Left ventricle myocardium superior (tissue), 1 donor: ENCODE measurements around the gene BLVRB. TPM values are rescaled to one million over a fixed set of nuclear protein-coding genes. Genes with fewer than 3 reads are reported as not detected.
"Not testable (repeated sequence)": the region's sequence is repeated elsewhere in the genome, so short reads cannot be mapped to it uniquely, and the experiment has no call there.

Experiments
- ATAC-seq: fragments of 200-7000 bp; cut with Tn5 transposase; one replicate; pipeline ENCODE4 v1.9.1; 2020; ENCODE audit warnings: mild to moderate bottlenecking, moderate library complexity
- DNase-seq: peaks from one replicate; pipeline ENCODE4 v3.0.0-alpha.2; 2020
- intact Hi-C: fragments of 100-400 bp; cut with micrococcal nuclease; formaldehyde crosslinking; loops from one replicate; pipeline ENCODE4 v1.11.0; 2022
- total RNA-seq: library from RNA; stranded (reverse); fragmentation: NEBNext Ultra II Directional; extraction: Animal tissue kit (Norgen Biotek cat#: 25700); gene quantifications from one replicate; pipeline ENCODE4 v1.2.1, GENCODE V29; 2021
- donor health status: DM: no; HTN: yes; CAD: no; lungs with severe emphysema.

Gene BLVRB
- total RNA-seq, 1 donor from 2014 or later, result 120 TPM

- DNase-seq (no peak), ATAC-seq (no peak)
- intact Hi-C loops, result no loop called here
These were observed 52.2 kb downstream of the BLVRB start, which contains the start of gene PRX for GRCh38 chr19:40413291-40413845. PRX (minus strand) TSS chr19:40413378; CDS start chr19:40407932, 5,446 bp downstream.

GRCh38 chr19:40412866-40413265, 52.7 kb downstream of the BLVRB start:
- no peak for DNase-seq
- ATAC-seq, result no peak
- intact Hi-C loops, result no loop called here

- ATAC-seq (peak; percentile 30), DNase-seq (no peak)
- intact Hi-C loops, result no loop called here
These were observed 53.5 kb downstream of the BLVRB start for GRCh38 chr19:40411958-40412499.

- intact Hi-C loops, result no loop called here
- ATAC-seq (peak; percentile 95), DNase-seq (peak; percentile 79)
These were observed 54.3 kb downstream of the BLVRB start for GRCh38 chr19:40411125-40411842.

GRCh38 chr19:40410030-40410389, 55.5 kb downstream of the BLVRB start:
- ATAC-seq, result no peak
- intact Hi-C loops, result no loop called here
- no peak for DNase-seq

- ATAC-seq, DNase-seq, intact Hi-C loops: not testable (repeated sequence)
These were observed 57.0 kb downstream of the BLVRB start for GRCh38 chr19:40408598-40408925.

GRCh38 chr19:40407714-40408597, 57.6 kb downstream of the BLVRB start:
- intact Hi-C loops, result no loop called here
- no peak for ATAC-seq

GRCh38 chr19:40403262-40403984, 62.1 kb downstream of the BLVRB start:
- ATAC-seq (peak; percentile 94), DNase-seq (peak; percentile 93)
- intact Hi-C loops, result no loop called here

More at GRCh38 chr19:40407714-40408597, 57.6 kb downstream of the BLVRB start:
- no peak for DNase-seq

GRCh38 chr19:40400559-40400958, 65.0 kb downstream of the BLVRB start:
- intact Hi-C loops, result no loop called here
- no peak for ATAC-seq

GRCh38 chr19:40398417-40399131, 67.0 kb downstream of the BLVRB start:
- DNase-seq (peak; percentile 40), ATAC-seq (peak; percentile 4)
- intact Hi-C loops, result no loop called here

More at GRCh38 chr19:40400559-40400958, 65.0 kb downstream of the BLVRB start:
- DNase-seq, result no peak

Other genes with a start within 250 kb of the BLVRB start
- gene TTC9B, start 247.4 kb downstream of the BLVRB start, total RNA-seq, result not detected
- not detected for gene CCNP, start 239.1 kb downstream of the BLVRB start, total RNA-seq
- 135 TPM for gene AKT2, start 180.4 kb downstream of the BLVRB start, total RNA-seq
- gene C19orf47, start 117.3 kb downstream of the BLVRB start, total RNA-seq, result 215 TPM
- 161 TPM for gene PLD3, start 117.0 kb downstream of the BLVRB start, total RNA-seq
- not detected for gene HIPK4, start 75.6 kb downstream of the BLVRB start, total RNA-seq
- 4.1 TPM for gene PRX, start 52.4 kb downstream of the BLVRB start, total RNA-seq
- gene SERTAD1, start 39.8 kb downstream of the BLVRB start, total RNA-seq, result 8.9 TPM
- 23.4 TPM for gene SERTAD3, start 21.4 kb downstream of the BLVRB start, total RNA-seq
- 4.8 TPM for gene SPTBN4, start 1.3 kb upstream of the BLVRB start, total RNA-seq
- gene SHKBP1, start 111.1 kb upstream of the BLVRB start, total RNA-seq, result 16.4 TPM
- 294 TPM for gene LTBP4, start 135.6 kb upstream of the BLVRB start, total RNA-seq
- gene NUMBL, start 224.9 kb upstream of the BLVRB start, total RNA-seq, result 16.9 TPM